GM21360 (cell line): Measurements from ENCODE around the gene GALNT13.
"Not testable (repeated sequence)": the region's sequence is repeated elsewhere in the genome, so short reads cannot be mapped to it uniquely, and the experiment has no call there.

Experiments used
- ATAC-seq: cut with Tn5 transposase; IDR thresholded peaks from one replicate; pipeline ENCODE4 v1.9.1; 2021; ENCODE audit warnings: mild to moderate bottlenecking, moderate library complexity; ENCODE audit not compliant: unreplicated experiment

GALNT13 gene

GRCh38 chr2:154459286-154459685 is 587.6 kb downstream of the GALNT13 start:
- ATAC-seq: no peak

GRCh38 chr2:154462634-154463033 is 590.9 kb downstream of the GALNT13 start:
- no peak for ATAC-seq

- no peak for ATAC-seq
Observed at GRCh38 chr2:154466226-154466625, 594.5 kb downstream of the GALNT13 start.

- ATAC-seq: no peak
Observed at GRCh38 chr2:154470376-154470775, 598.7 kb downstream of the GALNT13 start.

- not testable (repeated sequence) for ATAC-seq
Observed at GRCh38 chr2:154471492-154471891, 599.8 kb downstream of the GALNT13 start.

- ATAC-seq: no peak
Observed at GRCh38 chr2:154477319-154477718, 605.6 kb downstream of the GALNT13 start.

- no peak for ATAC-seq
Observed at GRCh38 chr2:154480521-154480920, 608.8 kb downstream of the GALNT13 start.

GRCh38 chr2:154481336-154481735 is 609.6 kb downstream of the GALNT13 start:
- ATAC-seq: no peak

GRCh38 chr2:154484338-154485099 is 612.8 kb downstream of the GALNT13 start:
- ATAC-seq: no peak

GRCh38 chr2:154488801-154489200 is 617.1 kb downstream of the GALNT13 start:
- no peak for ATAC-seq

GRCh38 chr2:154489266-154489858 is 617.6 kb downstream of the GALNT13 start:
- ATAC-seq: no peak

- ATAC-seq: no peak
Observed at GRCh38 chr2:154490530-154490929, 618.8 kb downstream of the GALNT13 start.

- ATAC-seq: no peak
Observed at GRCh38 chr2:154495455-154495868, 623.7 kb downstream of the GALNT13 start.

- no peak for ATAC-seq
Observed at GRCh38 chr2:154497019-154497418, 625.3 kb downstream of the GALNT13 start.
